HG02798 (cell line): Measurements from ENCODE around the gene PKNOX1.
"Not testable (repeated sequence)": the region's sequence is repeated elsewhere in the genome, so short reads cannot be mapped to it uniquely, and the experiment has no call there.

Source experiments
- ATAC-seq: cut with Tn5 transposase; IDR thresholded peaks from one replicate; pipeline ENCODE4 v1.9.1; 2021; ENCODE audit warnings: mild to moderate bottlenecking; ENCODE audit not compliant: unreplicated experiment, poor library complexity

PKNOX1 gene

GRCh38 chr21:43012596-43012995, 38.2 kb downstream of the PKNOX1 start:
- ATAC-seq: no peak

DNA sequence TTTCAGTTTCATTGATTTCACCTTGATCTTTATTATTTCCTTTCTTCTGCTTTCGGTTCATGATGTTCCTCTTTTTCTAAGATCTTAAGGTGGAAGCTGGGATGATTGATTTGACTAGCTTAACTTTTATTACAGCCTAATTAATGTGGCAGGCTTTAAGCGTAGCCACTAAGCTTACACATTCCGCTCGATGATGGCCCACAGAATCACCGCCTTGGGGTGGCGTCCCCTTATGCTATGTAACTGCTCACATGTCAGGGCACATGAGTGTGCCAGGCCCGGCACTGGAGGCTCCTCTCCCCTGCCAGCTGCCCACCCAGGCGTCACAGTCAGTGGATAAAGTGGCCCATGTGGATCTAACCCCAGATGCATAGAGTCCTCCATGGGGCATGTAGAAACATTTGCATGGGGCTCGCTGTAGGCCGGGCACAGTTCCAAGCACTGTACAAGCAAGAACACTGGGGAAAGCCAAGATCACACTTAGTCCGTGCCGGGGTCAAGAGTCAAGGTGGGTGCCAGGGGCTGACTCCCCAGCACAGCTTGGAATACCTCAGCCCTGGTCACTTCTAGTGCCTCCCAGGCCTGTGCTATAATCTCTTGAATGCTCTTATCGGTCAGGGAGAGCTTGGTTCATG, 41.7 kb downstream of the PKNOX1 start:
- ATAC-seq: no peak

DNA sequence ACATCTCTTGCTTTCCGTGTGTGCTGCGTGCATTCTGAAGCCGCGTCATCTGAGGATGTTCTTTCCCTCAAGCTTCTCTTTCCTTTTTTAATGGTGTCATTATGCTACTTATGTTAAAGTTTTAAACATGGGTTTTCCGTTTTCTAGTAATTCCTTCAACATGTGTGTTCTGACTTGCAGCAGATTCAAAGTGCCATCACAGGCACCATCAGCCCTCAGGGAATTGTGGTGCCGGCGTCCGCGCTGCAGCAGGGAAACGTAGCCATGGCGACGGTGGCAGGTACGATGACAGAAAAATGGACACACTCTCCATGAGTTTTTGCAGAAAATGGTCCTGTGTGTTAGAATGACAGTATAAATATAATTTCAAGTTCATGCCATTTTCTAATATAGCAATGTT, 42.4 kb downstream of the PKNOX1 start:
- ATAC-seq: no peak

GRCh38 chr21:43018519-43018918, 44.2 kb downstream of the PKNOX1 start:
- ATAC-seq: no peak

DNA sequence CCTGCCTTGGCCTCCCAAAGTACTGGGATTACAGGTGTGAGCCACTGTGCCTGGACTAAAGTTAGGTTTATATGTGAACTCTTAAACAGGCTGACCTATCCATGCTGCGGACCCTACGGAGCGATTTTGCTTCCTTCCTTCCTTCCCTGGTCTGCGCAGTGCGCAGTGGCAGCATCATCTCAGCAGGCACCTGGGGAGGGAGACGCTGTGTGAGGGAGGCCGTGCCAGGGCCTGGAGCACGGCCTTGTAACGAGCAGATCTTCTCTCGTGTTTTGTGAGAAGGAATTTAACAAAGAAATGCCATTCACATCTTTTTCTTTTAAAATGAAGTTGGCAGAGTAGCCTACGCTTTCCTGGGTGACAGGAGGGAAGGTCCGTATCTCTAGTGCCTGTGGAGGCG, 45.8 kb downstream of the PKNOX1 start:
- no peak for ATAC-seq

GRCh38 chr21:43020771-43021170, 46.4 kb downstream of the PKNOX1 start:
- no peak for ATAC-seq

DNA sequence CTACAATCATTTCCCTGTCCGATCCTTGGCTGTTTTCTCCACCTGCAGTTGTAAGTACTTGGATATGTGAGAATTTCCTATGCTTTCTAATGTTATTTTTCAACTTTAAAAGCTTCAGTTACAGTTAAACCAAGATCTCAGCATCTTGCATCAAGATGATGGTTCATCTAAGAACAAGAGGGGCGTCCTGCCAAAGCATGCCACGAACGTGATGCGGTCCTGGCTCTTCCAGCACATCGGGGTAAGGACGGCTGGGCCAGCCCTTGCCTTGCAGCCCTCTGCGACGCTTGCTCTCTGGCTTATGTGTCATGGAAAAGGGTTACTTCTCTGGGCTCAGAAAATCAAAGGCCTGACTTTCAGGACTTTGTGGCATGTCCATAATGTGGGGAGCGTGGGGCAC, 46.8 kb downstream of the PKNOX1 start:
- no peak for ATAC-seq

- ATAC-seq: no peak
Observed at GRCh38 chr21:43021756-43022600, 47.6 kb downstream of the PKNOX1 start.

GRCh38 chr21:43023175-43023574, 48.8 kb downstream of the PKNOX1 start:
- no peak for ATAC-seq

DNA sequence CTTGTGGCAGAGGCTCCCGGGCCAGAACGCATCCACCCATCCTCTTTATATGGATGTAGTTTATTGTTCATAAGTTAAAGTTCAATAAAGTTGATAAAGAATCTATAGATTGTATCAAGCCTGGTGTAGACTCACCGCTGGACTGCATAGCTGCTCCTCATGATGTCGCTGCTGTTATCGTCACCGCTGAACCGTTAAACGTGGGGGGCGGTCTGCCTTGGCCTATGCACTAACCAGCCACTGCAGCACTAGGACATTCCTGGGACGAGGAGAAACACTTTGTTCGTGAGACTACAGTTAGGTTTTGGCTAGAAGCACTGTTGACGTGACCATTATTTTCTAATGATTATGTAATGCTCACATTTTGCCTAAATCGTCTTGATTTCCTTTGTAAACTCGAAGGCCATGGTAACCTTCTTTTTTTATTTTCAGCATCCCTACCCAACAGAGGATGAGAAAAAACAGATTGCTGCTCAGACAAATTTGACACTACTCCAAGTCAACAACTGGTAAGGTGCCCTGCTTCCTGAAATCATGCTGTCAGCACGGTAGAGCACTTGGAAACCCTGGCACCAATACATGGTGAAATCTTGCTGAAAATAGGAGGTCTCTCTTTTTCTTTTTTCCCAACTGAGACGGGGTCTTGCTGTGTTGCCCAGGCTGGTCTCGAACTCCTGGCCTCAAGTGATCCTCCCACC, 50.2 kb downstream of the PKNOX1 start:
- no peak for ATAC-seq

GRCh38 chr21:43025636-43026180, 51.3 kb downstream of the PKNOX1 start:
- no peak for ATAC-seq

DNA sequence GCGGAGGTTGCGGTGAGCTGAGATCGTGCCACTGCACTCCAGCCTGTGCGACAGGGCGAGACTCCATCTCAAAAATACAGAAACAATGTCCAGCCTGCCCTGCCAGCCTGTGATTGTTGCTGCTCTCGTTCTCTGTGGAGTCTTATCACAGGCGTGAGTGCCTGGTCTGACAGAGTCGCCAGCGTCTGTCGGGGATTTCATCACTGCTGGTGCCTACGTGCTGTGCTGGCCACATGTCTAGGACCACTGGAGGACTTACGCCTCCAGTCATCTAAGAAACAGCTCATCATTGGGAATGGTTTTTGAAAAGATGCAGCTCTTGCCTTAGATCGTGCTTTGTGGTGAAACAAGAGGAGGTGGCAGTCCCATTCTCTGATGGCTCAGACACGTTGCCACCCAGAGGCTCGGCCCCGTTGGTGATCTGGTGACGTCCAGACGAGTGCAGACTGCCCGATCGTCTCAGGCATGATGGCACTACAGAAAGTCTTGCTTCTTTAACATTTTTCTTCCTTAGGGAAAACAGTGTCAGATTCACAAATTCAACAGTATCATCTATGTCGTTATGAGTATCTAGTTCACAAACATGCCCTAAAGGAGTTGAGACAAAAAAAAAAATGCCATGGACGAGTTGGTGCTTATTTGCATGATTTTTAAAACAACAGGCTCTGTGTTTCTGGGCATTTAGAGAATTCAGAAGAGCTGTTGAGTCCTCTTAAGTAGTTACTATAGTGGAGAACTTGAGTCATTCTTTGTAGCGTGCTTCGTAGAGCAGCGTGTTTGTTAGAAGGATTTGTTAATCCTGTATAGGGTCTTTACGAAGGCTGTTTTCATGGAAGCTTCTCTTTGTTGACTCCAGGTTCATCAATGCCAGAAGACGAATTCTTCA, 53.7 kb downstream of the PKNOX1 start:
- no peak for ATAC-seq

- no peak for ATAC-seq
Observed at GRCh38 chr21:43029785-43030184, 55.4 kb downstream of the PKNOX1 start.

- ATAC-seq: no peak
Observed at GRCh38 chr21:43031121-43031619, 56.8 kb downstream of the PKNOX1 start.

GRCh38 chr21:43034101-43034500, 59.7 kb downstream of the PKNOX1 start:
- no peak for ATAC-seq

DNA sequence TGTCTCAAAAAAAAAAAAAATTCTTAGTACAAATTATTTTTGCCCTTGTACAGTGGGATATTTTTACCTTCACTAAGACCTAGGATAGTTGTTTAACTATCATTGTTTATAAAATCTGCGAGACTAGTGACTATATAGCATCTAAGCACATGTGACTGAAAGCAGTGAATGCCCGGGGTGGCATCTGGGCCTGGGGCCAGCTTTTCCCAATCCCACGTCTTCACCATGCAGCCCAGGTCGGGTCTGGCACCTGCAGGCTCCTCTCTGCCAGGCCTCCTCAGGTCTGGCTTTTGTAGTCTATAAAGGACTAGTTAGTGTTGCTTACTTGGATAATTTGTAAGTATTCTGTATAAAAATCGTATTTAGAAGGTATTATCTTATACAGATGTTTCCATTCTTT, 60.5 kb downstream of the PKNOX1 start:
- ATAC-seq: no peak

- ATAC-seq: not testable (repeated sequence)
Observed at GRCh38 chr21:43036889-43037288, 62.5 kb downstream of the PKNOX1 start.

DNA sequence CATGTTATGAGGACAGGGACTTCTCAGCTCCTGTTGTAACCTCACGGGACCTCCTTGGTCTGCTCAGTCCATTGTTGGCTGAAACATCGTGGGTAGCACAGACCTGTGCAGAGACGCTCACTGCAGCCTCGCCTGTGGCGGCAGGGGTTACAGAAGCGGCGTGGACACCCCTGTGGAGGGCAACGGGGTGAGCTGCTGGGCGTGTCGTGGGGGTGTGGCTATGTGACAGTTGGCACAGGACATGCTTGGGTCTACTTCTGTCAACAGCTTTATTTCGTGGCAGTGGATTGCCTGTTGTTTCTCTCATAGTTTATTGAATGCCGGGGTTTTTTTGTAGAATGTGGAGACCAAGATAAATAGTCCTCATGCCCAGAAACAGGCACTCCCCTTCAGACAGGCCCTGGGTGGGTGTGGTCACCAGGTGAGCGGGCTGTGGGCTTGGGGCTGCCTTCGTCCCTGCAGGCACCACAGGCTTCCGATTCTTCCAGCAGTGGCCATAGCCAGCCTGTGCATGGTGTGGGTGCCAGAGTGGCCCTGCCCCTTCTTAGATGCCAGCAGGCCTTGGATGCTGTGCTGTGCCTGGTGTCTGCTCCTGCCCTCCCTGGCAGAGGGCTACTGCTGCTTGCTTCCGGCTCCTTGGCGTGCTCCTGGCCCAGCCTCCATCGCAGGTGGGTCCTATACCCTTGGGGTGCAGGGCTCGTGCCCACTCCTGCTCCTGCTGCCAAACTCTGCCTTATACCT, 63.7 kb downstream of the PKNOX1 start:
- not testable (repeated sequence) for ATAC-seq

- ATAC-seq: not testable (repeated sequence)
Observed at GRCh38 chr21:43038659-43039044, 64.3 kb downstream of the PKNOX1 start.
